ENCODE results near the gene DMRT3. TPM values are rescaled to one million over a fixed set of nuclear protein-coding genes. Genes with fewer than 3 reads are reported as not detected.

The DMRT3 gene
- total RNA-seq, 2 donors from 2014 or later: 0.28 TPM; not detected in 1

DNA sequence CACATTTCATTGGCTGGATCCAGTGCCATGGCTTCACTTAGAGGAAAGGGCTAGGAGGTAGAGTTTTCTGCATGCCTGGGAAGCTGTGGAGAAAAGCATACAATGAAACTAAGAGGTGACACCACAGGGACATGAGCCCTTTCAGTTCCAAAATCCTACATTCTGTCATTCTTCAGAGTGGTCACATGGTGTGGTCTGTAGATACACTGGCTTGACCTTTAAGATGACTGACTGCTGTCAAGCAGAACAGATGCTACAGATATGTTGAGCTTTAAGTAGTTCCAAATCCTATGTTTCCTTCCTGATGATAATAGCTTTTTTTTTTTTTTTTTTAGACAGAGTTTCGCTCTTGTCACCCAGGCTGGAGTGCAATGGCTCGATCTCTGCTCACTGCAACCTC, 26.2 kb downstream of the DMRT3 start:
- Histone ChIP-seq H3K4me3 (no peak overlapping the region), H3K27me3 (replicated peaks; ENCODE audit: insufficient read depth) (no peaks in the 10 kb centered on the region), H3K36me3 (no peaks in the 10 kb centered on the region), H3K4me1 (ENCODE audit: control insufficient read depth in 1 of 2, low read depth in 2 of 2) (peaks cover 0 to 10% of the 10 kb centered on the region in 2 donors), H3K27ac (no peak overlapping the region), H3K9me3 (no peaks in the 10 kb centered on the region)
- ATAC-seq (ENCODE audit: insufficient number of reproducible peaks, low FRiP score, low read depth) (no peak), DNase-seq (ENCODE audit: low spot score) (no peak)
- TF ChIP-seq CTCF (IDR thresholded peaks at IDR 0.05): no peak

DNA sequence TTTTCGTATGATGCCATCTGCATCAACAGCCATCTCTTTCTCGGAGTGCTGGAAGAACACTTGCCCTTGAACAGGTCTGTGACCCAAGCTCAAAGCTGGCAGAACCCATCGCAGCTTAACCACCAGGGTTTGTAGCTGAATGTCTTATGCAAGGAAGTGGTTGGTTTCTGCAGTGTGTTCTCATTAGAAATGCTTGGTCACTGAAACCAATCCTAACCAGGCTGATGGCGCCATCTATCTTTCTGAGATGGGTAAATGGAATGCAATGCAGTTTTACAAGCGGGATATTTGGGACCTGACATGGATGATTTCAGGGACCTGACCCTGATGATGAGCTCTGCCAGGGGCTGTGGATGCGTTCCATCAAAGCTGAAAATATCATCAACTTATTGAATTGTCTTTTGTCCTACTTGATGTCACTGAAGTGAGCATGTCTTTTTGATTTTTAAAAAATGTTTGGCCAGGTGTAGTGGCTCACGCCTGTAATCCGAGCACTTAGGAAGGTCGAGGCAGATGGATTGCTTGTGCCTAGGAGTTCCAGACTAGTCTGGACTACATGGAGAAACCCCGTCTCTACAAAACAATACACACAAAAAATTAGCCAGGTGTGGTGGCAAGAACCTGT, 28.7 kb downstream of the DMRT3 start:
- no peaks in the 10 kb centered on the region for H3K36me3 ChIP-seq
- DNase-seq (ENCODE audit: low spot score): no peak
- no peak overlapping the region for H3K27ac ChIP-seq
- no peaks in the 10 kb centered on the region for H3K9me3 ChIP-seq
- no peaks in the 10 kb centered on the region for H3K27me3 ChIP-seq (replicated peaks; ENCODE audit: insufficient read depth)
- H3K4me1 ChIP-seq (ENCODE audit: control insufficient read depth in 1 of 2, low read depth in 2 of 2): peaks cover 0 to 3% of the 10 kb centered on the region in 2 donors
- TF ChIP-seq CTCF (IDR thresholded peaks at IDR 0.05): no peak
- no peak overlapping the region for H3K4me3 ChIP-seq
- ATAC-seq (ENCODE audit: insufficient number of reproducible peaks, low FRiP score, low read depth): no peak

DNA sequence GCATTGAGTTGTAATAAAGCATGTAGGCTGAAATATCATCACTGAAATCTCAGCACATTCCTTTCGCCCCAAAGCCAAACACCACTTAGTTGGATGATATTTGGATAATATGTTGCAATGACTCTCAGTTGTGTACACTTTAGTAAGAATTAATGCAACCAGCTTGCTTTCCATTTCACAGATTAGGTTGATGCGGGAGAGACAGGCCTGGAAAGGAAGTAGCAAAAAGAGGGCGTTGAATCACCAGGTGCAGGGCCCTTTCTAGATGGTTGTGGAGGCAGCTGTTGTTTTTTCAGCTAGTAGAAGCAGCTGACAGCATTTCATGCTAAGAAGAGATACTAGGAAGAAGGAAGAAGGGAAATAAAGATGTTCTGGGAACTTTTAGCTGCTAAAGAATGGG, 30.9 kb downstream of the DMRT3 start:
- Histone ChIP-seq H3K36me3 (no peaks in the 10 kb centered on the region), H3K9me3 (no peaks in the 10 kb centered on the region), H3K27ac (no peak overlapping the region), H3K4me3 (no peak overlapping the region), H3K4me1 (ENCODE audit: control insufficient read depth in 1 of 2, low read depth in 2 of 2) (peaks cover 0 to 3% of the 10 kb centered on the region in 2 donors), H3K27me3 (replicated peaks; ENCODE audit: insufficient read depth) (no peaks in the 10 kb centered on the region)
- TF ChIP-seq CTCF (IDR thresholded peaks at IDR 0.05): no peak
- DNase-seq (ENCODE audit: low spot score) (no peak), ATAC-seq (ENCODE audit: insufficient number of reproducible peaks, low FRiP score, low read depth) (no peak)

DNA sequence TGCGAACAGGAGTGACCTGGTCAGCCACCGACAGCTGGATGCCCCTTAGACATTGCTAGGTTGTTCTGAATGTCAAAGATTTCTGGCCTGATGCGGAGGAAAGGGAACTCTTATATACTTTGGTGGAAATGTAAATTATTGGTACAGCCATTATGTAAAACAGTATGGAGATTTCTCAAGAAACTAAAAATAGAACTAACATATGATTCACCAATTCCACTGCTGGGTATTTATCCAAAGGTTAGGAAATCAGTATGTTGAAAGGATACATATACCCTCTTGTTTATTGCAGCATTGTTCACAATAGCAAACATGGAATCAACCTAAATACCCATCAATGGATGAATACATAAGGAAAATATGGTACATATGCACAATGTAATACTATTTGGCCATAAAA, 31.8 kb downstream of the DMRT3 start:
- no peaks in the 10 kb centered on the region for H3K36me3 ChIP-seq
- H3K4me1 ChIP-seq (ENCODE audit: control insufficient read depth in 1 of 2, low read depth in 2 of 2): peaks cover 0 to 3% of the 10 kb centered on the region in 2 donors
- H3K27ac ChIP-seq: no peak overlapping the region
- no peaks in the 10 kb centered on the region for H3K27me3 ChIP-seq (replicated peaks; ENCODE audit: insufficient read depth)
- H3K4me3 ChIP-seq: no peak overlapping the region
- no peak for ATAC-seq (ENCODE audit: insufficient number of reproducible peaks, low FRiP score, low read depth)
- TF ChIP-seq CTCF (IDR thresholded peaks at IDR 0.05): no peak
- no peak for DNase-seq (ENCODE audit: low spot score)
- no peaks in the 10 kb centered on the region for H3K9me3 ChIP-seq

- Histone ChIP-seq H3K27ac (no peak overlapping the region), H3K36me3 (no peaks in the 10 kb centered on the region), H3K9me3 (no peaks in the 10 kb centered on the region), H3K4me1 (ENCODE audit: control insufficient read depth in 1 of 2, low read depth in 2 of 2) (peaks cover 0 to 3% of the 10 kb centered on the region in 2 donors), H3K27me3 (replicated peaks; ENCODE audit: insufficient read depth) (no peaks in the 10 kb centered on the region), H3K4me3 (no peak overlapping the region)
- DNase-seq (ENCODE audit: low spot score): peak; percentile 33
- no peak for ATAC-seq (ENCODE audit: insufficient number of reproducible peaks, low FRiP score, low read depth)
- TF ChIP-seq CTCF (IDR thresholded peaks at IDR 0.05): peak; percentile 84
Measured at GRCh38 chr9:1009101-1009707, 32.7 kb downstream of the DMRT3 start.

Measured in thoracic aorta (tissue), 2 donors.